HS-27A (cell line): ENCODE data around the gene TBPL2.

Experiments
- DNase-seq: peaks from one replicate; pipeline ENCODE4 v3.0.0-alpha.2; 2012; ENCODE audit warnings: low read depth, missing footprints

Gene TBPL2

GRCh38 chr14:55401751-55402150 is 38.7 kb downstream of the TBPL2 start:
- DNase-seq, result no peak

- DNase-seq, result no peak
These were observed 40.6 kb downstream of the TBPL2 start for GRCh38 chr14:55399852-55400251.

- DNase-seq, result no peak
These were observed 41.2 kb downstream of the TBPL2 start for GRCh38 chr14:55399183-55399582.

- DNase-seq, result peak; percentile 88
These were observed 41.7 kb downstream of the TBPL2 start for GRCh38 chr14:55398679-55399078.

GRCh38 chr14:55389330-55389729 is 51.1 kb downstream of the TBPL2 start:
- DNase-seq, result no peak

GRCh38 chr14:55388160-55388559 is 52.3 kb downstream of the TBPL2 start:
- peak; percentile 41 for DNase-seq

- DNase-seq, result no peak
These were observed 53.3 kb downstream of the TBPL2 start for GRCh38 chr14:55387121-55387520.

GRCh38 chr14:55386037-55386808 is 54.2 kb downstream of the TBPL2 start:
- no peak for DNase-seq

GRCh38 chr14:55384536-55384935 is 55.9 kb downstream of the TBPL2 start:
- DNase-seq, result no peak

- peak; percentile 43 for DNase-seq
These were observed 56.8 kb downstream of the TBPL2 start for GRCh38 chr14:55383541-55384140.

- peak; percentile 71 for DNase-seq
These were observed 57.4 kb downstream of the TBPL2 start for GRCh38 chr14:55383056-55383466.

GRCh38 chr14:55382483-55382882 is 57.9 kb downstream of the TBPL2 start:
- DNase-seq, result peak; percentile 62

- DNase-seq, result no peak
These were observed 58.9 kb downstream of the TBPL2 start for GRCh38 chr14:55381561-55381960.

- DNase-seq, result no peak
These were observed 59.4 kb downstream of the TBPL2 start for GRCh38 chr14:55381040-55381439.

GRCh38 chr14:55377236-55377635 is 63.2 kb downstream of the TBPL2 start:
- DNase-seq, result no peak

GRCh38 chr14:55374771-55375170 is 65.6 kb downstream of the TBPL2 start:
- DNase-seq, result no peak

GRCh38 chr14:55373784-55374705 is 66.4 kb downstream of the TBPL2 start:
- no peak for DNase-seq

- DNase-seq, result no peak
These were observed 67.6 kb downstream of the TBPL2 start for GRCh38 chr14:55372825-55373224.

GRCh38 chr14:55372423-55372822 is 68.0 kb downstream of the TBPL2 start:
- no peak for DNase-seq

- DNase-seq, result no peak
These were observed 69.4 kb downstream of the TBPL2 start for GRCh38 chr14:55370883-55371455.

GRCh38 chr14:55366271-55366670 is 74.1 kb downstream of the TBPL2 start:
- no peak for DNase-seq
